ENCODE results near the gene PADI1.

The PADI1 gene

GRCh38 chr1:17181781-17182464, 23.0 kb upstream of the PADI1 start:
- no peak for DNase-seq (ENCODE audit: low read depth in 1 of 2, low spot score in 1 of 2)

- DNase-seq (ENCODE audit: low read depth in 1 of 2, low spot score in 1 of 2), result no peak
Observed at GRCh38 chr1:17183388-17184160, 21.4 kb upstream of the PADI1 start.

- DNase-seq (ENCODE audit: low read depth in 1 of 2, low spot score in 1 of 2), result no peak
Observed at GRCh38 chr1:17184161-17184665, 20.7 kb upstream of the PADI1 start.

GRCh38 chr1:17184822-17185484, 20.0 kb upstream of the PADI1 start:
- no peak for DNase-seq (ENCODE audit: low read depth in 1 of 2, low spot score in 1 of 2)

- DNase-seq (ENCODE audit: low read depth in 1 of 2, low spot score in 1 of 2), result no peak
Observed at GRCh38 chr1:17185485-17185860, 19.5 kb upstream of the PADI1 start.

GRCh38 chr1:17186216-17186909, 18.6 kb upstream of the PADI1 start:
- DNase-seq (ENCODE audit: low read depth in 1 of 2, low spot score in 1 of 2), result no peak

- DNase-seq (ENCODE audit: low read depth in 1 of 2, low spot score in 1 of 2), result no peak
Observed at GRCh38 chr1:17187051-17187450, 17.9 kb upstream of the PADI1 start.

GRCh38 chr1:17188217-17188616, 16.7 kb upstream of the PADI1 start:
- DNase-seq (ENCODE audit: low read depth in 1 of 2, low spot score in 1 of 2), result no peak

- no peak for DNase-seq (ENCODE audit: low read depth in 1 of 2, low spot score in 1 of 2)
Observed at GRCh38 chr1:17188889-17189631, 15.9 kb upstream of the PADI1 start.

- DNase-seq (ENCODE audit: low read depth in 1 of 2, low spot score in 1 of 2), result no peak
Observed at GRCh38 chr1:17189632-17189990, 15.3 kb upstream of the PADI1 start.

- no peak for DNase-seq (ENCODE audit: low read depth in 1 of 2, low spot score in 1 of 2)
Observed at GRCh38 chr1:17190010-17190995, 14.6 kb upstream of the PADI1 start.

GRCh38 chr1:17191990-17192242, 13.0 kb upstream of the PADI1 start:
- no peak for DNase-seq (ENCODE audit: low read depth in 1 of 2, low spot score in 1 of 2)

- DNase-seq (ENCODE audit: low read depth in 1 of 2, low spot score in 1 of 2), result no peak
Observed at GRCh38 chr1:17192394-17193221, 12.3 kb upstream of the PADI1 start.

- DNase-seq (ENCODE audit: low read depth in 1 of 2, low spot score in 1 of 2), result no peak
Observed at GRCh38 chr1:17193222-17194132, 11.5 kb upstream of the PADI1 start.

GRCh38 chr1:17194133-17194475, 10.8 kb upstream of the PADI1 start:
- no peak for DNase-seq (ENCODE audit: low read depth in 1 of 2, low spot score in 1 of 2)

- no peak for DNase-seq (ENCODE audit: low read depth in 1 of 2, low spot score in 1 of 2)
Observed at GRCh38 chr1:17194615-17195528, 10.1 kb upstream of the PADI1 start.

GRCh38 chr1:17195731-17196130, 9.2 kb upstream of the PADI1 start:
- DNase-seq (ENCODE audit: low read depth in 1 of 2, low spot score in 1 of 2), result no peak

Measured in activated CD4-positive, alpha-beta T cell treated with anti-CD3 and anti-CD28 coated beads, Interleukin-2, amount 50 U/mL, for 24 hours (primary cell).